Stimulated activated CD8-positive, alpha-beta memory T cell treated with anti-CD3 and anti-CD28 coated beads, Interleukin-2, amount 100 ng/mL, for 48 hours (primary cell): Measurements from ENCODE around the gene MYLK.

Experiments used
- DNase-seq, 2 donors: peaks; one replicate each; pipeline ENCODE4 v3.0.0-alpha.2; 2020; ENCODE audit warnings: low read depth in 2 of 2

The MYLK gene

GRCh38 chr3:123774474-123774873, 109.7 kb downstream of the MYLK start:
- no peak for DNase-seq

GRCh38 chr3:123773681-123774431, 110.3 kb downstream of the MYLK start:
- no peak for DNase-seq

- DNase-seq, result no peak
Measured at GRCh38 chr3:123769356-123769743, 114.8 kb downstream of the MYLK start.

- no peak for DNase-seq
Measured at GRCh38 chr3:123768480-123769355, 115.4 kb downstream of the MYLK start.

GRCh38 chr3:123767564-123768292, 116.4 kb downstream of the MYLK start:
- no peak for DNase-seq

GRCh38 chr3:123767009-123767372, 117.1 kb downstream of the MYLK start:
- no peak for DNase-seq

- no peak for DNase-seq
Measured at GRCh38 chr3:123766193-123767008, 117.7 kb downstream of the MYLK start.

- no peak for DNase-seq
Measured at GRCh38 chr3:123765475-123766128, 118.5 kb downstream of the MYLK start.

GRCh38 chr3:123764647-123765046, 119.5 kb downstream of the MYLK start:
- no peak for DNase-seq

- DNase-seq, result no peak
Measured at GRCh38 chr3:123762805-123763204, 121.3 kb downstream of the MYLK start.

- DNase-seq, result no peak
Measured at GRCh38 chr3:123760817-123761216, 123.3 kb downstream of the MYLK start.

- DNase-seq, result no peak
Measured at GRCh38 chr3:123759871-123760270, 124.3 kb downstream of the MYLK start.

GRCh38 chr3:123759311-123759710, 124.8 kb downstream of the MYLK start:
- no peak for DNase-seq

- DNase-seq, result no peak
Measured at GRCh38 chr3:123758081-123758564, 126.0 kb downstream of the MYLK start.

- no peak for DNase-seq
Measured at GRCh38 chr3:123757281-123757940, 126.7 kb downstream of the MYLK start.

GRCh38 chr3:123755501-123755900, 128.6 kb downstream of the MYLK start:
- no peak for DNase-seq

GRCh38 chr3:123755085-123755484, 129.0 kb downstream of the MYLK start:
- no peak for DNase-seq

GRCh38 chr3:123753286-123753685, 130.8 kb downstream of the MYLK start:
- DNase-seq, result no peak

- no peak for DNase-seq
Measured at GRCh38 chr3:123752228-123752627, 131.9 kb downstream of the MYLK start.

- no peak for DNase-seq
Measured at GRCh38 chr3:123751433-123751832, 132.7 kb downstream of the MYLK start.
